Panc1 (cell line): Measurements from ENCODE around the gene ZNF124.

Experiments used
- CTCF ChIP-seq: fragments of 450-650 bp; IDR thresholded peaks from 2 replicates; pipeline ENCODE4 v1.5.1; 2017; ENCODE audit warnings: mild to moderate bottlenecking
- POLR2AphosphoS5 ChIP-seq: IDR thresholded peaks from 2 replicates; pipeline ENCODE4 v1.6.1; 2012; ENCODE audit warnings: mild to moderate bottlenecking, low read depth, low read length, moderate library complexity
- REST ChIP-seq, 2 experiments: IDR thresholded peaks; 2 replicates each; pipeline ENCODE4 v1.6.1; 2011 to 2012; ENCODE audit warnings: low read depth in 2 of 2, control low read depth in 1 of 2, low read length in 1 of 2, mild to moderate bottlenecking in 1 of 2, moderate library complexity in 1 of 2; ENCODE audit not compliant: insufficient read depth in 1 of 2
- SIN3A ChIP-seq: IDR thresholded peaks from 2 replicates; pipeline ENCODE4 v1.6.1; 2012; ENCODE audit warnings: low read depth, mild to moderate bottlenecking, low read length, moderate library complexity, borderline replicate concordance; ENCODE audit not compliant: insufficient read depth

- TF ChIP-seq REST (IDR thresholded peaks at IDR 0.05; ENCODE audit: insufficient read depth in 1 of 2, low read depth in 2 of 2, low read length in 1 of 2) (no peak), POLR2AphosphoS5 (no peak), CTCF (no peak), SIN3A (no peak)
These were observed 65.9 kb downstream of the ZNF124 start for GRCh38 chr1:247105966-247106365.
